AG04449 (cell line): ENCODE measurements around the gene FUBP1.
A peak's percentile ranks its signal among the peaks of the same experiment; 100 is the strongest.
"Not testable (repeated sequence)": the region's sequence is repeated elsewhere in the genome, so short reads cannot be mapped to it uniquely, and the experiment has no call there.

ENCODE experiments used
- CTCF ChIA-PET: fragments of 350-600 bp; formaldehyde crosslinking; extraction: SDS; loops from one replicate; lab custom pipeline; 2021; ENCODE audit warnings: antibody characterized with exemption; lab: Yijun Ruan, JAX
- POLR2A ChIA-PET: fragments of 400-600, 350-600 bp; formaldehyde crosslinking; extraction: SDS; loops from one replicate; lab custom pipeline; 2020; ENCODE audit warnings: antibody characterized with exemption, inconsistent platforms; lab: Yijun Ruan, JAX
- DNase-seq: peaks from one replicate; pipeline ENCODE4 v3.0.0-alpha.2; 2010; ENCODE audit warnings: low read depth, low spot score
- H3K4me3 ChIP-seq: 2 replicates; pipeline ENCODE4 v1.5.1; 2011; ENCODE audit warnings: low read depth, mild to moderate bottlenecking, control low read depth, low read length
- TF ChIP-seq, protein P1 (sequence below): IDR thresholded peaks from one replicate; pipeline ENCODE4 v1.5.1; 2011; ENCODE audit warnings: mild to moderate bottlenecking, moderate library complexity, low read length, control low read depth, inconsistent platforms; ENCODE audit not compliant: insufficient read depth; ENCODE audit errors: missing control alignments

FUBP1 gene

GRCh38 chr1:77984629-77985028, 5.8 kb upstream of the FUBP1 start:
- no peak for DNase-seq
- ChIA-PET POLR2A (no interaction called here), CTCF (interaction anchor here (2.6 kb wide), 1 partner anchor 130 kb away, joined by 10 read pairs; no protein-coding TSS in a partner anchor)
- H3K4me3 ChIP-seq, result no peak overlapping the region
- TF ChIP-seq, protein P1, sequence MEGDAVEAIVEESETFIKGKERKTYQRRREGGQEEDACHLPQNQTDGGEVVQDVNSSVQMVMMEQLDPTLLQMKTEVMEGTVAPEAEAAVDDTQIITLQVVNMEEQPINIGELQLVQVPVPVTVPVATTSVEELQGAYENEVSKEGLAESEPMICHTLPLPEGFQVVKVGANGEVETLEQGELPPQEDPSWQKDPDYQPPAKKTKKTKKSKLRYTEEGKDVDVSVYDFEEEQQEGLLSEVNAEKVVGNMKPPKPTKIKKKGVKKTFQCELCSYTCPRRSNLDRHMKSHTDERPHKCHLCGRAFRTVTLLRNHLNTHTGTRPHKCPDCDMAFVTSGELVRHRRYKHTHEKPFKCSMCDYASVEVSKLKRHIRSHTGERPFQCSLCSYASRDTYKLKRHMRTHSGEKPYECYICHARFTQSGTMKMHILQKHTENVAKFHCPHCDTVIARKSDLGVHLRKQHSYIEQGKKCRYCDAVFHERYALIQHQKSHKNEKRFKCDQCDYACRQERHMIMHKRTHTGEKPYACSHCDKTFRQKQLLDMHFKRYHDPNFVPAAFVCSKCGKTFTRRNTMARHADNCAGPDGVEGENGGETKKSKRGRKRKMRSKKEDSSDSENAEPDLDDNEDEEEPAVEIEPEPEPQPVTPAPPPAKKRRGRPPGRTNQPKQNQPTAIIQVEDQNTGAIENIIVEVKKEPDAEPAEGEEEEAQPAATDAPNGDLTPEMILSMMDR, result no peak

DNA sequence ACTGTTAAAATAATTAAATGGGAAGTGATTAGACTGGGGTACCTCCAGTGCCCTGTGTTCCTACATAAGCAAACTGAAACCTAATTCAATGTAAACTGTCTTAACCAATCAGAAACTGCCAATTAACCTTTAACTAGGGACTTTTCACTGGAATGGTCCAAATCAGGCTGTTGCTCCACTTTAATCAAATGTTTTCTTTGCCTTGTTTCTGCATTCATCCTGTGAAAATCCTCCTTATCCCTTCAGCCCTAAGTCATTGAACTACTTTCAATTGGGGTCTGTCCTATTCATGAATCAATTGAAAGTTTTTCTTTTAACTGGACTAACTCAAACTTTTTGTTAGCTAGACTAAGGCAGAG, 5.1 kb upstream of the FUBP1 start:
- ChIA-PET CTCF (interaction anchor here (1.1 to 2.6 kb wide), 2 partner anchors 12 to 131 kb away, joined by 4 to 10 read pairs; no protein-coding TSS in a partner anchor), POLR2A (no interaction called here)
- TF ChIP-seq, protein P1, result no peak
- no peak overlapping the region for H3K4me3 ChIP-seq
- DNase-seq, result no peak

- CTCF ChIA-PET, result interaction anchor here (1.1 kb wide), 1 partner anchor 12 kb away, joined by 4 read pairs; no protein-coding TSS in a partner anchor
- POLR2A ChIA-PET, result not testable (repeated sequence)
Observed at GRCh38 chr1:77983352-77983996, 4.6 kb upstream of the FUBP1 start.

DNA sequence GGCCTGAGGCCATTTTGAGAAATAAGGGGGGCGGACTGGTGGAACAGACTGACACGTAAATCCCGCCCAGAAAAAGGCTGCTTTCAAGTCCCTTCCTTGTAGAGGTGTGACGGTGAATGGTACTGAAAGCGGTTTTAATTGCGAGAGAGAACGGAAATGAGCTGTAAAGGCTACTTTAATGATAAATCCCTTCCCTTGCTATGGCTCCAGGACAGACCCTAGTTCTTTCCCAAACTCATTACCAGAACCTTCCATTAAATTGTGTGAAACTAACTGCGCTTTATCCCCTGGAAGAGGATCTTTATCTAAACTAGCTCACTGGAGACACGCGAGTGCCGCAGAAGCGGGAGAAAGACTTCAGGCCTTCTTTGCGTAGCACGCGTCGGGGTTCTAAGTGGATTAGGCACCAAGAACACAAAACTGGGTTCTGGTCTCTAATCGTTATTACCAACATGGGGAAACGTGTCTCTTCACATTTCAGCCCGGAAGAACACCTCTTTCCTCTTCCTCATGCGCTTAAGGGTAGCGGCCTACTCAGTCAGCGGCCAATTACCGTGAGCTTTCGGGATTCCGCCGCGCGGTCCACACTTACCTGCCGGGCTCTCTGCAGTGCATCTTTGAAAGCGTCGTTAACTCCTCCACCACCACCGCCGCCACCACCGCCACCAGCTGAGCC, 441 bp downstream of the FUBP1 start:
- POLR2A ChIA-PET, result interaction anchor here (0.6 to 4.5 kb wide), 11 partner anchors 12 to 199 kb away, joined by 3 to 55 read pairs (median 3); partner anchors contain the start of genes DNAJB4 and MIGA1
- DNase-seq, result peak; percentile 79

More at GRCh38 chr1:77983352-77983996, 4.6 kb upstream of the FUBP1 start:
- DNase-seq, H3K4me3 ChIP-seq: not testable (repeated sequence)

DNA sequence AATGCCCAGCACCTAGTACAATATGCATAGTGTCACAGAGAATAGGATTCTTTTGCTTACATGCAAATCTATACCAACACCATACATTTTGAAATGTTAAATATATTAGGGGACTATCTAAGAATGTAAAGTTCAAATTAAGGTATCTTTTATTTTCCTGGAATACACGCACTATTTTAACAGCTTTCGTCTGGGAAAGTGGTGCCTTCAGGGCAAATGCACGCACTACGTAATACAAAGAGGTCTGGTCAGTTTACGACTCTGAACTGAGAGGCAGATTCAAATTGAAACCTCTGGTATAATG, 931 bp downstream of the FUBP1 start:
- TF ChIP-seq, protein P1, result no peak
- ChIA-PET CTCF (interaction anchor here (1.0 to 4.4 kb wide), 8 partner anchors 8 to 136 kb away, joined by 3 to 43 read pairs (median 4); no protein-coding TSS in a partner anchor), POLR2A (interaction anchor here (1.4 to 4.5 kb wide), 4 partner anchors 12 to 146 kb away, joined by 3 to 55 read pairs (median 5); partner anchors contain the start of gene DNAJB4)
- DNase-seq, result no peak
- H3K4me3 ChIP-seq, result peak overlapping the region; percentile 95

More for the DNA sequence above, 441 bp downstream of the FUBP1 start:
- TF ChIP-seq, protein P1, result no peak
- CTCF ChIA-PET, result interaction anchor here (0.8 to 4.4 kb wide), 11 partner anchors 9 to 629 kb away, joined by 3 to 43 read pairs (median 4); partner anchors contain the start of gene DNAJB4
- H3K4me3 ChIP-seq, result peak overlapping the region; percentile 95

DNA sequence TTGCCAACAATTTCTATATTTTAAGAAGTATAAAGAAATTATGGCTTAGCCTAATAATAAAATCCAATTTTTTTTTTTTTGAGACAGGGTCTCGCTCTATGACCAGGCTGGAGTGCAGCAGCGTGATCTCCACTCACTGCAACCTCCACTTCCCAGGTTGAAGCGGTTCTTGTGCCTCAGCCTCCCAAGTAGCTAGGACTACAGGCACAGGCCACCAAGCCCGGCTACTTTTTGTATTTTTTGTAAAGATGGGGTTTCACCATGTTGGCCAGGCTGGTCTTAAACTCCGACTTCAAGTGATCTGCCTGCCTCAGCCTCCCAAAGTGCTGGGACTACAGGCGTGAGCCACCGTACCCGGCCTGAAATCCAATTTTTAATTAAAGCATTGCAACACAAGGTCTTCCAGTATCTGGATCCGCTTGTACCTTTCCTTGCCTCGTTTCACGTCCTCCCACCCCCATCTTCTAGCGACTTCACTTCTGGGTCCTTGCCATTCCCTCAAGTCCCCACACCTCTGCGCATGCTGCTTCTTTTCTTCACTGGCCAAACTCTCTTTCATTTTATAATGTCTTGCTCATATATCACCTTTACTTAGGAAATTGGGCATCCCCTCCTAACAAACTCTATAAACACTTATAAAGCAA, 2.3 kb downstream of the FUBP1 start:
- no peak for DNase-seq
- H3K4me3 ChIP-seq, result peak overlapping the region; percentile 95
- TF ChIP-seq, protein P1, result no peak
- ChIA-PET CTCF (interaction anchor here (0.7 to 4.4 kb wide), 7 partner anchors 9 to 630 kb away, joined by 3 to 43 read pairs (median 4); partner anchors contain the start of gene DNAJB4), POLR2A (interaction anchor here (4.5 kb wide), 1 partner anchor 29 kb away, joined by 55 read pairs; the partner anchor contains the start of gene DNAJB4)
